DOHH2 (cell line): ENCODE data around the gene ACTRT2.

Experiments used
- H3F3A ChIP-seq: fragments of 200-600 bp; sonication (generic), shearing (Covaris generic); 2 replicates; pipeline ENCODE4 v1.6.0; 2016; ENCODE audit warnings: antibody characterized with exemption, mild to moderate bottlenecking; ENCODE audit not compliant: control insufficient read depth, insufficient read depth
- H3K27ac ChIP-seq: fragments of 200-600 bp; sonication (generic); 2 replicates; pipeline ENCODE4 v1.5.1; 2014; ENCODE audit warnings: low read depth, mild to moderate bottlenecking, low read length, moderate library complexity
- H3K27me3 ChIP-seq: fragments of 200-600 bp; sonication (generic); 2 replicates; pipeline ENCODE4 v1.6.1; 2014; ENCODE audit warnings: mild to moderate bottlenecking, low read length, mixed read lengths; ENCODE audit not compliant: control insufficient read depth
- H3K36me3 ChIP-seq: fragments of 200-600 bp; sonication (generic); 2 replicates; pipeline ENCODE4 v1.6.1; 2014; ENCODE audit warnings: mild to moderate bottlenecking, low read length, moderate library complexity, mixed read lengths; ENCODE audit not compliant: control insufficient read depth
- H3K4me1 ChIP-seq: fragments of 200-600 bp; sonication (generic); 2 replicates; pipeline ENCODE4 v1.6.1; 2014; ENCODE audit warnings: mild to moderate bottlenecking, low read length, mixed read lengths; ENCODE audit not compliant: control insufficient read depth
- H3K4me2 ChIP-seq: fragments of 200-600 bp; sonication (generic); 2 replicates; pipeline ENCODE4 v1.6.0; 2014; ENCODE audit warnings: mild to moderate bottlenecking, low read length, moderate library complexity
- H3K4me3 ChIP-seq: fragments of 200-600 bp; sonication (generic); 2 replicates; pipeline ENCODE4 v1.5.1; 2014; ENCODE audit warnings: mild to moderate bottlenecking, low read length, mixed read lengths
- H3K79me2 ChIP-seq: fragments of 200-600 bp; sonication (generic); 2 replicates; pipeline ENCODE4 v1.6.1; 2014; ENCODE audit warnings: mild to moderate bottlenecking, low read length, mixed read lengths; ENCODE audit not compliant: control insufficient read depth
- H3K9me2 ChIP-seq: fragments of 200-600 bp; sonication (generic); replicated peaks from 2 replicates; pipeline ENCODE4 v1.6.1; 2014; ENCODE audit warnings: mild to moderate bottlenecking, low read length, mixed read lengths; ENCODE audit not compliant: control insufficient read depth
- H3K9me3 ChIP-seq: fragments of 200-600 bp; sonication (generic); 2 replicates; pipeline ENCODE4 v1.6.1; 2014; ENCODE audit warnings: antibody characterized with exemption, low read length, mixed read lengths; ENCODE audit not compliant: control insufficient read depth, insufficient read depth
- H4K20me1 ChIP-seq: fragments of 200-600 bp; sonication (generic); 2 replicates; pipeline ENCODE4 v1.6.0; 2014; ENCODE audit warnings: low read depth, mild to moderate bottlenecking, antibody characterized with exemption, low read length, moderate library complexity; ENCODE audit not compliant: control insufficient read depth, insufficient read depth
- EZH2phosphoT487 ChIP-seq: fragments of 200-600 bp; sonication (generic); IDR thresholded peaks from 2 replicates; pipeline ENCODE4 v1.6.1; 2017; ENCODE audit warnings: borderline replicate concordance, mild to moderate bottlenecking, antibody characterized with exemption, low read length, moderate library complexity, mixed read lengths
- TF ChIP-seq, protein P1 (sequence below): fragments of 200-600 bp; sonication (generic); IDR thresholded peaks from one replicate; pipeline ENCODE4 v1.5.1; 2014; ENCODE audit warnings: antibody characterized with exemption, mild to moderate bottlenecking, low read depth, low read length; ENCODE audit not compliant: poor library complexity, severe bottlenecking

Gene ACTRT2

DNA sequence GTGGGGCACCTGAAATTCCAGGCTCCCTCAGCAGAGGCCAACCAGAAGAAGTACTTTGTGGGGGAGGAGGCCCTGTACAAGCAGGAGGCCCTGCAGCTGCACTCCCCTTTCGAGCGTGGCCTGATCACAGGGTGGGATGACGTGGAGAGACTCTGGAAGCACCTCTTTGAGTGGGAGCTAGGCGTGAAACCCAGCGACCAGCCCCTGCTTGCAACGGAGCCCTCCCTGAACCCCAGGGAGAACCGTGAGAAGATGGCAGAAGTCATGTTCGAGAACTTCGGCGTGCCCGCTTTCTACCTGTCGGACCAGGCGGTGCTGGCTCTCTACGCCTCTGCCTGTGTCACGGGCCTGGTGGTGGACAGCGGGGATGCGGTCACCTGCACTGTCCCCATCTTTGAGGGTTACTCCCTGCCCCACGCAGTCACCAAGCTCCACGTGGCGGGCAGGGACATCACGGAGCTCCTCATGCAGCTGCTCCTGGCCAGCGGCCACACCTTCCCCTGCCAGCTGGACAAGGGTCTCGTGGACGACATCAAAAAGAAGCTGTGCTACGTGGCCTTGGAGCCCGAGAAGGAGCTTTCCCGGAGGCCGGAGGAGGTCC lies 634 bp downstream of the ACTRT2 start:
- no peaks in the 10 kb centered on the region for H4K20me1 ChIP-seq
- TF ChIP-seq EZH2phosphoT487: no peak
- TF ChIP-seq, protein P1, sequence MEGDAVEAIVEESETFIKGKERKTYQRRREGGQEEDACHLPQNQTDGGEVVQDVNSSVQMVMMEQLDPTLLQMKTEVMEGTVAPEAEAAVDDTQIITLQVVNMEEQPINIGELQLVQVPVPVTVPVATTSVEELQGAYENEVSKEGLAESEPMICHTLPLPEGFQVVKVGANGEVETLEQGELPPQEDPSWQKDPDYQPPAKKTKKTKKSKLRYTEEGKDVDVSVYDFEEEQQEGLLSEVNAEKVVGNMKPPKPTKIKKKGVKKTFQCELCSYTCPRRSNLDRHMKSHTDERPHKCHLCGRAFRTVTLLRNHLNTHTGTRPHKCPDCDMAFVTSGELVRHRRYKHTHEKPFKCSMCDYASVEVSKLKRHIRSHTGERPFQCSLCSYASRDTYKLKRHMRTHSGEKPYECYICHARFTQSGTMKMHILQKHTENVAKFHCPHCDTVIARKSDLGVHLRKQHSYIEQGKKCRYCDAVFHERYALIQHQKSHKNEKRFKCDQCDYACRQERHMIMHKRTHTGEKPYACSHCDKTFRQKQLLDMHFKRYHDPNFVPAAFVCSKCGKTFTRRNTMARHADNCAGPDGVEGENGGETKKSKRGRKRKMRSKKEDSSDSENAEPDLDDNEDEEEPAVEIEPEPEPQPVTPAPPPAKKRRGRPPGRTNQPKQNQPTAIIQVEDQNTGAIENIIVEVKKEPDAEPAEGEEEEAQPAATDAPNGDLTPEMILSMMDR: no peak
- H3F3A ChIP-seq: no peaks in the 10 kb centered on the region
- H3K4me1 ChIP-seq: no peaks in the 10 kb centered on the region
- H3K9me3 ChIP-seq: no peaks in the 10 kb centered on the region
- H3K4me2 ChIP-seq: no peak overlapping the region
- H3K4me3 ChIP-seq: no peak overlapping the region
- no peaks in the 10 kb centered on the region for H3K79me2 ChIP-seq
- H3K9me2 ChIP-seq: no peaks in the 10 kb centered on the region
- H3K27ac ChIP-seq: no peak overlapping the region
- H3K36me3 ChIP-seq: no peaks in the 10 kb centered on the region
- H3K27me3 ChIP-seq: no peaks in the 10 kb centered on the region

DNA sequence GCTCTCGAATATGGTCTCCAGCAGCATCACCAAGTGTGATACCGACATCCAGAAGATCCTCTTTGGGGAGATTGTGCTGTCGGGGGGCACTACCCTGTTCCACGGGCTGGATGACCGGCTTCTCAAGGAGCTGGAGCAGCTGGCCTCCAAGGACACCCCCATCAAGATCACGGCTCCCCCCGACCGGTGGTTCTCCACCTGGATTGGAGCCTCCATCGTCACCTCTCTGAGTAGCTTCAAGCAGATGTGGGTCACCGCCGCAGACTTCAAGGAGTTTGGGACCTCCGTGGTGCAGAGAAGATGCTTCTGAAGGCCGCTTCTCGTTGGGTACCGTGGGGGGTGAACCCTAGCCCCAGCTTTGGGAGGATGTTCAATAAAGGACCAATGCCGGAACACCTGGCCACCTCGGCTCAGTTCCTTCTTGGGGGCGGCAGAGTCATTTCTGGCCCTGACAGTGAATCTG lies 1.3 kb downstream of the ACTRT2 start:
- Histone ChIP-seq H3K4me2 (no peak overlapping the region), H3K36me3 (no peaks in the 10 kb centered on the region), H3K9me3 (no peaks in the 10 kb centered on the region), H3K4me3 (no peak overlapping the region), H3F3A (no peaks in the 10 kb centered on the region), H3K4me1 (no peaks in the 10 kb centered on the region), H3K9me2 (no peaks in the 10 kb centered on the region), H3K79me2 (no peaks in the 10 kb centered on the region), H3K27ac (no peak overlapping the region), H3K27me3 (no peaks in the 10 kb centered on the region), H4K20me1 (no peaks in the 10 kb centered on the region)
- TF ChIP-seq, protein P1: no peak
- no peak for TF ChIP-seq EZH2phosphoT487

DNA sequence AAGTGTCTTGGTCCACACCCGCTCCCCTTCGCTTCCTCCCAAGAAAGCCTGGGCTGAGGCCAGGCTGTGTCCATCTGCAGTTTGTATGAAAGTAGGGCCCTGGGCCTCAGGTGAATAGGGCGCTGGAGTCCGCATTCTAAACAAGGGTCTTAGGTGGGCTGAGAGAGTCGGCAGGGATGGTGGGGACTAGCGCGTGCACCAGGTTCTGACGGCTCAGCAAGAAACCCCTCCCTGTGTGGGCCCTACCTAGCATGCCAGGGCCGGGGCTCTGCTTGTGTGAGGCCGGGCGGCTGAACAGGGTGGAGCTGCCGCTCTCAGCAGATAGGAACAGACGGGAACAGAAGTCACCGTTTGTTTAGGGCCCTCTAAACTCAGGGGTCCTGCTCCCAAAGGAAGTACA lies 1.7 kb downstream of the ACTRT2 start:
- Histone ChIP-seq H3K27me3 (no peaks in the 10 kb centered on the region), H3K79me2 (no peaks in the 10 kb centered on the region), H3K4me1 (no peaks in the 10 kb centered on the region), H3K36me3 (no peaks in the 10 kb centered on the region), H3K27ac (no peak overlapping the region), H3K9me3 (no peaks in the 10 kb centered on the region), H4K20me1 (no peaks in the 10 kb centered on the region), H3K4me2 (no peak overlapping the region), H3K4me3 (no peak overlapping the region), H3F3A (no peaks in the 10 kb centered on the region), H3K9me2 (no peaks in the 10 kb centered on the region)
- no peak for TF ChIP-seq EZH2phosphoT487
- TF ChIP-seq, protein P1: no peak
